GM18909 (cell line): ENCODE measurements around the gene UBE2E3.

Source experiments
- ATAC-seq: cut with Tn5 transposase; IDR thresholded peaks from one replicate; pipeline ENCODE4 v1.9.1; 2021; ENCODE audit warnings: mild to moderate bottlenecking; ENCODE audit not compliant: unreplicated experiment, poor library complexity

Gene UBE2E3

GRCh38 chr2:180975585-180975984 lies 4.8 kb upstream of the UBE2E3 start:
- no peak for ATAC-seq

GRCh38 chr2:180978903-180979748 lies 1.3 kb upstream of the UBE2E3 start:
- no peak for ATAC-seq

GRCh38 chr2:180979749-180980105 lies 678 bp upstream of the UBE2E3 start:
- ATAC-seq = no peak

- ATAC-seq = peak; percentile 7
These were observed 822 bp downstream of the UBE2E3 start for GRCh38 chr2:180980943-180981911.

GRCh38 chr2:180983468-180984242 lies 3.2 kb downstream of the UBE2E3 start:
- ATAC-seq = peak; percentile 44

GRCh38 chr2:180985771-180986395 lies 5.5 kb downstream of the UBE2E3 start:
- ATAC-seq = no peak

GRCh38 chr2:180987146-180987545 lies 6.7 kb downstream of the UBE2E3 start:
- ATAC-seq = no peak

- ATAC-seq = no peak
These were observed 9.9 kb downstream of the UBE2E3 start for GRCh38 chr2:180990337-180990736.

GRCh38 chr2:180990794-180991193 lies 10.4 kb downstream of the UBE2E3 start:
- peak; percentile 34 for ATAC-seq

- ATAC-seq = no peak
These were observed 11.0 kb downstream of the UBE2E3 start for GRCh38 chr2:180991361-180991760.

- peak; percentile 80 for ATAC-seq
These were observed 11.4 kb downstream of the UBE2E3 start for GRCh38 chr2:180991820-180992219.

GRCh38 chr2:180992994-180993393 lies 12.6 kb downstream of the UBE2E3 start:
- no peak for ATAC-seq

GRCh38 chr2:180999274-180999964 lies 19.0 kb downstream of the UBE2E3 start:
- no peak for ATAC-seq

- ATAC-seq = no peak
These were observed 24.4 kb downstream of the UBE2E3 start for GRCh38 chr2:181004647-181005325.

GRCh38 chr2:181005326-181005655 lies 24.9 kb downstream of the UBE2E3 start:
- no peak for ATAC-seq

GRCh38 chr2:181005809-181006208 lies 25.4 kb downstream of the UBE2E3 start:
- no peak for ATAC-seq

GRCh38 chr2:181007086-181007837 lies 26.9 kb downstream of the UBE2E3 start:
- ATAC-seq = no peak

GRCh38 chr2:181008407-181008806 lies 28.0 kb downstream of the UBE2E3 start:
- ATAC-seq = no peak
